Peyer's patch (tissue), 4 donors: ENCODE results near the gene WAC.

Experiments
- CTCF ChIP-seq, 6 experiments: fragments of 450-650 bp in 4 of 6; fragments of 200-600 bp in 2 of 6; sonication (generic) in 1 of 6; IDR thresholded peaks; one replicate each; pipeline ENCODE4 v1.5.1; 2017 to 2019; ENCODE audit warnings: antibody characterized with exemption in 6 of 6, mild to moderate bottlenecking in 3 of 6, moderate library complexity in 1 of 6
- POLR2A ChIP-seq, 2 donors: fragments of 450-650 bp; IDR thresholded peaks; one replicate each; pipeline ENCODE4 v1.5.1; 2017; ENCODE audit warnings: antibody characterized with exemption in 2 of 2, mild to moderate bottlenecking in 2 of 2, moderate library complexity in 2 of 2

GRCh38 chr10:28600056-28600455, 67.1 kb downstream of the WAC start:
- TF ChIP-seq CTCF (IDR thresholded peaks at IDR 0.05) (no peak), POLR2A (IDR thresholded peaks at IDR 0.05) (no peak)
